CD4-positive, CD25-positive, alpha-beta regulatory T cell (primary cell): Measurements from ENCODE around the gene TRPM4. TPM values are rescaled to one million over a fixed set of nuclear protein-coding genes. Genes with fewer than 3 reads are reported as not detected.
A peak's percentile ranks its signal among the peaks of the same experiment; 100 is the strongest.

Experiments
- ATAC-seq, 2 donors: fragments of 150-1000 bp; cut with Tn5 transposase; one replicate each; pipeline ENCODE4 v1.10.0; 2021; ENCODE audit warnings: low read depth in 2 of 2, moderate number of reproducible peaks in 2 of 2, moderate library complexity in 1 of 2
- DNase-seq, 3 donors: peaks; one replicate each; pipeline versions ENCODE4 v3.0.0 to v3.0.0-alpha.2; 2012 to 2022; ENCODE audit warnings: mixed read lengths in 1 of 3
- H3K27ac ChIP-seq: one replicate; pipeline ENCODE4 v1.7.0; 2013; ENCODE audit warnings: mild to moderate bottlenecking, low read length; ENCODE audit not compliant: insufficient read depth, poor library complexity, severe bottlenecking
- H3K27me3 ChIP-seq: one replicate; pipeline ENCODE4 v1.7.0; 2013; ENCODE audit warnings: low read length; ENCODE audit not compliant: control insufficient read depth, insufficient read depth
- H3K36me3 ChIP-seq: one replicate; pipeline ENCODE4 v1.7.0; 2013; ENCODE audit warnings: mild to moderate bottlenecking, low read length, moderate library complexity; ENCODE audit not compliant: control insufficient read depth, insufficient read depth
- H3K4me1 ChIP-seq: 2 replicates; pipeline ENCODE4 v1.7.0; 2013; ENCODE audit warnings: mild to moderate bottlenecking, low read length; ENCODE audit not compliant: insufficient read depth, control insufficient read depth, poor library complexity, severe bottlenecking
- H3K4me3 ChIP-seq: one replicate; pipeline ENCODE4 v1.7.0; 2013; ENCODE audit warnings: low read depth, mild to moderate bottlenecking, low read length, moderate library complexity
- H3K9me3 ChIP-seq, 2 experiments: 1 replicate in 1 of 2; 2 replicates in 1 of 2; pipeline ENCODE4 v1.7.0; 2013; ENCODE audit warnings: low read length in 2 of 2, mild to moderate bottlenecking in 1 of 2, moderate library complexity in 1 of 2; ENCODE audit not compliant: control insufficient read depth in 2 of 2
- H3K27ac Mint-ChIP-seq, 3 donors: one replicate each; pipeline ENCODE4 v1.8.0; 2020 to 2022; ENCODE audit warnings: mild to moderate bottlenecking in 3 of 3, mixed read lengths in 3 of 3, moderate library complexity in 2 of 3
- H3K27me3 Mint-ChIP-seq: one replicate; pipeline ENCODE4 v1.8.0; 2022; ENCODE audit warnings: mild to moderate bottlenecking, mixed read lengths
- H3K36me3 Mint-ChIP-seq: one replicate; pipeline ENCODE4 v1.8.0; 2020; ENCODE audit warnings: mixed read lengths
- H3K4me1 Mint-ChIP-seq, 4 donors: one replicate each; pipeline ENCODE4 v1.8.0; 2020 to 2022; ENCODE audit warnings: mixed read lengths in 4 of 4, mild to moderate bottlenecking in 1 of 4
- H3K4me3 Mint-ChIP-seq, 4 donors: one replicate each; pipeline ENCODE4 v1.8.0; 2020 to 2022; ENCODE audit warnings: mild to moderate bottlenecking in 4 of 4, mixed read lengths in 4 of 4, moderate library complexity in 3 of 4
- H3K9me3 Mint-ChIP-seq, 7 donors: one replicate each; pipeline ENCODE4 v1.8.0; 2020 to 2022; ENCODE audit warnings: mixed read lengths in 7 of 7, mild to moderate bottlenecking in 3 of 7, moderate library complexity in 2 of 7
- polyA plus RNA-seq, 4 donors: library from polyadenylated mRNA; unstranded; fragments of 300-500 nt; fragmentation: Illumina TruSeq; gene quantifications; one replicate each; pipeline ENCODE4 v1.2.3, GENCODE V29; 2021
- total RNA-seq: library from RNA; stranded (reverse); gene quantifications from one replicate; pipeline ENCODE4 v1.2.3, GENCODE V29; 2022

The TRPM4 gene
- total and polyA plus RNA-seq, 5 donors from 2014 or later: not detected

- peaks cover 18% of the 10 kb centered on the region for H3K4me1 ChIP-seq
- no peak overlapping the region for H3K4me3 ChIP-seq
- H3K27ac Mint-ChIP-seq: peak overlapping the region in 2 of 3 donors; percentile 77 to 78
- H3K9me3 ChIP-seq: no peaks in the 10 kb centered on the region
- H3K36me3 Mint-ChIP-seq: no peaks in the 10 kb centered on the region
- H3K27me3 Mint-ChIP-seq: peaks cover 16% of the 10 kb centered on the region
- H3K9me3 Mint-ChIP-seq: peaks cover 0 to 3% (median 0%) of the 10 kb centered on the region in 7 donors
- H3K4me3 Mint-ChIP-seq: peak overlapping the region; percentile 56 to 92 (median 84)
- no peaks in the 10 kb centered on the region for H3K36me3 ChIP-seq
- H3K27ac ChIP-seq: no peak overlapping the region
- DNase-seq (no peak), ATAC-seq (no peak)
- no peaks in the 10 kb centered on the region for H3K27me3 ChIP-seq
- H3K4me1 Mint-ChIP-seq: peaks cover 0 to 28% (median 8%) of the 10 kb centered on the region in 4 donors
Observed at GRCh38 chr19:49128545-49129237, 28.9 kb upstream of the TRPM4 start.

- Histone ChIP-seq H3K27me3 (peaks cover 3% of the 10 kb centered on the region), H3K36me3 (no peaks in the 10 kb centered on the region), H3K9me3 (no peaks in the 10 kb centered on the region), H3K4me1 (peaks cover 23% of the 10 kb centered on the region), H3K27ac (no peak overlapping the region), H3K4me3 (no peak overlapping the region)
- Mint-ChIP-seq H3K4me1 (peaks cover 0 to 30% (median 8%) of the 10 kb centered on the region in 4 donors), H3K36me3 (no peaks in the 10 kb centered on the region), H3K27ac (peak overlapping the region in 1 of 3 donors; percentile 2), H3K9me3 (peaks cover 0 to 3% (median 0%) of the 10 kb centered on the region in 7 donors), H3K4me3 (peak overlapping the region in 3 of 4 donors; percentile 72 to 89 (median 80)), H3K27me3 (peaks cover 20% of the 10 kb centered on the region)
- ATAC-seq (no peak), DNase-seq (no peak)
Observed at GRCh38 chr19:49129238-49129583, 28.4 kb upstream of the TRPM4 start.

- Histone ChIP-seq H3K27me3 (peaks cover 4% of the 10 kb centered on the region), H3K27ac (no peak overlapping the region), H3K4me1 (peaks cover 23% of the 10 kb centered on the region), H3K4me3 (no peak overlapping the region), H3K36me3 (no peaks in the 10 kb centered on the region), H3K9me3 (no peaks in the 10 kb centered on the region)
- no peak overlapping the region for H3K27ac Mint-ChIP-seq
- DNase-seq (no peak), ATAC-seq (no peak)
- H3K9me3 Mint-ChIP-seq: peaks cover 0 to 3% (median 0%) of the 10 kb centered on the region in 7 donors
- no peak overlapping the region for H3K4me3 Mint-ChIP-seq
- H3K27me3 Mint-ChIP-seq: peaks cover 20% of the 10 kb centered on the region
- peaks cover 0 to 30% (median 8%) of the 10 kb centered on the region in 4 donors for H3K4me1 Mint-ChIP-seq
- H3K36me3 Mint-ChIP-seq: no peaks in the 10 kb centered on the region
Observed at GRCh38 chr19:49130325-49130724, 27.3 kb upstream of the TRPM4 start.

- Histone ChIP-seq H3K27ac (no peak overlapping the region), H3K9me3 (no peaks in the 10 kb centered on the region), H3K4me1 (peaks cover 16% of the 10 kb centered on the region), H3K36me3 (no peaks in the 10 kb centered on the region), H3K4me3 (no peak overlapping the region), H3K27me3 (peaks cover 4% of the 10 kb centered on the region)
- Mint-ChIP-seq H3K27ac (peak overlapping the region in 1 of 3 donors; percentile 60), H3K4me1 (peaks cover 0 to 24% (median 6%) of the 10 kb centered on the region in 4 donors), H3K4me3 (peak overlapping the region; percentile 22 to 70 (median 46)), H3K27me3 (peaks cover 20% of the 10 kb centered on the region), H3K9me3 (peaks cover 0 to 3% (median 0%) of the 10 kb centered on the region in 7 donors), H3K36me3 (no peaks in the 10 kb centered on the region)
- ATAC-seq: no peak
- DNase-seq: no peak
Observed at GRCh38 chr19:49132974-49133609, 24.5 kb upstream of the TRPM4 start.

- peak in 2 of 3 donors; percentile 36 to 49 for DNase-seq
- Mint-ChIP-seq H3K9me3 (peaks cover 0 to 3% (median 0%) of the 10 kb centered on the region in 7 donors), H3K27me3 (peaks cover 20% of the 10 kb centered on the region)
Observed at GRCh38 chr19:49133621-49134454, 23.8 kb upstream of the TRPM4 start.

GRCh38 chr19:49135686-49136085 is 21.9 kb upstream of the TRPM4 start:
- peaks cover 0 to 8% (median 0%) of the 10 kb centered on the region in 4 donors for H3K4me1 Mint-ChIP-seq
- DNase-seq (no peak), ATAC-seq (no peak)
- H3K36me3 ChIP-seq: no peaks in the 10 kb centered on the region
- H3K36me3 Mint-ChIP-seq: no peaks in the 10 kb centered on the region
- H3K27ac Mint-ChIP-seq: no peak overlapping the region
- peak overlapping the region in 1 of 4 donors; percentile 7 for H3K4me3 Mint-ChIP-seq
- peaks cover 11% of the 10 kb centered on the region for H3K27me3 Mint-ChIP-seq
- no peak overlapping the region for H3K4me3 ChIP-seq
- H3K27me3 ChIP-seq: peaks cover 4% of the 10 kb centered on the region
- H3K9me3 ChIP-seq: no peaks in the 10 kb centered on the region
- peaks cover 0 to 2% (median 0%) of the 10 kb centered on the region in 7 donors for H3K9me3 Mint-ChIP-seq
- H3K4me1 ChIP-seq: peaks cover 11% of the 10 kb centered on the region
- H3K27ac ChIP-seq: no peak overlapping the region

More at GRCh38 chr19:49133621-49134454, 23.8 kb upstream of the TRPM4 start:
- Histone ChIP-seq H3K36me3 (no peaks in the 10 kb centered on the region), H3K27ac (no peak overlapping the region), H3K4me3 (no peak overlapping the region), H3K4me1 (peaks cover 12% of the 10 kb centered on the region), H3K27me3 (peaks cover 4% of the 10 kb centered on the region), H3K9me3 (no peaks in the 10 kb centered on the region)
- no peak for ATAC-seq
- H3K36me3 Mint-ChIP-seq: no peaks in the 10 kb centered on the region
- H3K4me1 Mint-ChIP-seq: peaks cover 0 to 17% (median 1%) of the 10 kb centered on the region in 4 donors
- H3K4me3 Mint-ChIP-seq: peak overlapping the region in 3 of 4 donors; percentile 29 to 70 (median 47)
- no peak overlapping the region for H3K27ac Mint-ChIP-seq

GRCh38 chr19:49136771-49137171 is 20.8 kb upstream of the TRPM4 start:
- Histone ChIP-seq H3K4me1 (peaks cover 11% of the 10 kb centered on the region), H3K36me3 (no peaks in the 10 kb centered on the region), H3K27me3 (peaks cover 4% of the 10 kb centered on the region), H3K27ac (no peak overlapping the region), H3K9me3 (no peaks in the 10 kb centered on the region), H3K4me3 (no peak overlapping the region)
- H3K27ac Mint-ChIP-seq: no peak overlapping the region
- no peak for DNase-seq
- no peaks in the 10 kb centered on the region for H3K36me3 Mint-ChIP-seq
- ATAC-seq: no peak
- H3K4me3 Mint-ChIP-seq: no peak overlapping the region
- H3K27me3 Mint-ChIP-seq: peaks cover 12% of the 10 kb centered on the region
- H3K4me1 Mint-ChIP-seq: peaks cover 0 to 11% (median 1%) of the 10 kb centered on the region in 4 donors
- H3K9me3 Mint-ChIP-seq: peaks cover 0 to 2% (median 0%) of the 10 kb centered on the region in 7 donors
